GM21381 (cell line): Measurements from ENCODE around the gene CAST.

Source experiments
- ATAC-seq: cut with Tn5 transposase; IDR thresholded peaks from one replicate; pipeline ENCODE4 v1.9.1; 2021; ENCODE audit warnings: mild to moderate bottlenecking, moderate library complexity; ENCODE audit not compliant: unreplicated experiment

The CAST gene

GRCh38 chr5:96671441-96671840 is 9.3 kb downstream of the CAST start:
- ATAC-seq: no peak

GRCh38 chr5:96673127-96673526 is 11.0 kb downstream of the CAST start:
- no peak for ATAC-seq

GRCh38 chr5:96675882-96676281 is 13.7 kb downstream of the CAST start:
- ATAC-seq: no peak

- no peak for ATAC-seq
Measured at GRCh38 chr5:96677496-96677895, 15.3 kb downstream of the CAST start.

GRCh38 chr5:96679293-96679692 is 17.1 kb downstream of the CAST start:
- ATAC-seq: no peak

GRCh38 chr5:96680759-96681470 is 18.7 kb downstream of the CAST start:
- ATAC-seq: no peak

- ATAC-seq: no peak
Measured at GRCh38 chr5:96683392-96683791, 21.2 kb downstream of the CAST start.

- ATAC-seq: no peak
Measured at GRCh38 chr5:96683810-96684209, 21.6 kb downstream of the CAST start.

GRCh38 chr5:96687080-96687479 is 24.9 kb downstream of the CAST start:
- no peak for ATAC-seq

- ATAC-seq: peak; percentile 70
Measured at GRCh38 chr5:96687812-96688453, 25.8 kb downstream of the CAST start.

- ATAC-seq: no peak
Measured at GRCh38 chr5:96690861-96691260, 28.7 kb downstream of the CAST start.

- ATAC-seq: no peak
Measured at GRCh38 chr5:96691503-96692303, 29.5 kb downstream of the CAST start.

GRCh38 chr5:96692441-96692840 is 30.3 kb downstream of the CAST start:
- ATAC-seq: no peak

- ATAC-seq: no peak
Measured at GRCh38 chr5:96699186-96699820, 37.1 kb downstream of the CAST start.

- ATAC-seq: peak; percentile 56
Measured at GRCh38 chr5:96702503-96703383, 40.6 kb downstream of the CAST start.

- ATAC-seq: peak; percentile 80
Measured at GRCh38 chr5:96703384-96703920, 41.3 kb downstream of the CAST start.

GRCh38 chr5:96703995-96704394 is 41.8 kb downstream of the CAST start:
- ATAC-seq: no peak

GRCh38 chr5:96706433-96707111 is 44.4 kb downstream of the CAST start:
- no peak for ATAC-seq

- ATAC-seq: no peak
Measured at GRCh38 chr5:96708600-96708999, 46.4 kb downstream of the CAST start.
